Fibroblast of lung (primary cell): ENCODE results near the gene SRRM3.

ENCODE experiments used
- EZH2 ChIP-seq: IDR thresholded peaks from 2 replicates; pipeline ENCODE4 v1.5.1; 2012; ENCODE audit warnings: low read length, control low read depth, mild to moderate bottlenecking; ENCODE audit errors: missing control alignments
- TF ChIP-seq, protein P1 (sequence below), 2 donors: IDR thresholded peaks in 1 of 2; conservative IDR thresholded peaks in 1 of 2; 1 replicate in 1 of 2; 2 replicates in 1 of 2; pipeline ENCODE4 v1.5.1; 2011 to 2012; ENCODE audit warnings: low read length in 2 of 2, control low read depth in 1 of 2, inconsistent platforms in 1 of 2, low read depth in 1 of 2, mild to moderate bottlenecking in 1 of 2

GRCh38 chr7:76259124-76260093 lies 57.7 kb downstream of the SRRM3 start:
- TF ChIP-seq, protein P1, sequence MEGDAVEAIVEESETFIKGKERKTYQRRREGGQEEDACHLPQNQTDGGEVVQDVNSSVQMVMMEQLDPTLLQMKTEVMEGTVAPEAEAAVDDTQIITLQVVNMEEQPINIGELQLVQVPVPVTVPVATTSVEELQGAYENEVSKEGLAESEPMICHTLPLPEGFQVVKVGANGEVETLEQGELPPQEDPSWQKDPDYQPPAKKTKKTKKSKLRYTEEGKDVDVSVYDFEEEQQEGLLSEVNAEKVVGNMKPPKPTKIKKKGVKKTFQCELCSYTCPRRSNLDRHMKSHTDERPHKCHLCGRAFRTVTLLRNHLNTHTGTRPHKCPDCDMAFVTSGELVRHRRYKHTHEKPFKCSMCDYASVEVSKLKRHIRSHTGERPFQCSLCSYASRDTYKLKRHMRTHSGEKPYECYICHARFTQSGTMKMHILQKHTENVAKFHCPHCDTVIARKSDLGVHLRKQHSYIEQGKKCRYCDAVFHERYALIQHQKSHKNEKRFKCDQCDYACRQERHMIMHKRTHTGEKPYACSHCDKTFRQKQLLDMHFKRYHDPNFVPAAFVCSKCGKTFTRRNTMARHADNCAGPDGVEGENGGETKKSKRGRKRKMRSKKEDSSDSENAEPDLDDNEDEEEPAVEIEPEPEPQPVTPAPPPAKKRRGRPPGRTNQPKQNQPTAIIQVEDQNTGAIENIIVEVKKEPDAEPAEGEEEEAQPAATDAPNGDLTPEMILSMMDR (conservative IDR thresholded peaks at IDR 0.05 in 1 of 2, IDR thresholded peaks at IDR 0.05 in 1 of 2; ENCODE audit: low read depth in 1 of 2, low read length in 2 of 2) = no peak
- peak; percentile 38 for TF ChIP-seq EZH2
